GM18870 (cell line): ENCODE measurements around the gene IGFL1.
"Not testable (repeated sequence)": the region's sequence is repeated elsewhere in the genome, so short reads cannot be mapped to it uniquely, and the experiment has no call there.

Experiments
- ATAC-seq: cut with Tn5 transposase; IDR thresholded peaks from one replicate; pipeline ENCODE4 v1.9.1; 2021; ENCODE audit warnings: moderate library complexity; ENCODE audit not compliant: unreplicated experiment

Gene IGFL1

DNA sequence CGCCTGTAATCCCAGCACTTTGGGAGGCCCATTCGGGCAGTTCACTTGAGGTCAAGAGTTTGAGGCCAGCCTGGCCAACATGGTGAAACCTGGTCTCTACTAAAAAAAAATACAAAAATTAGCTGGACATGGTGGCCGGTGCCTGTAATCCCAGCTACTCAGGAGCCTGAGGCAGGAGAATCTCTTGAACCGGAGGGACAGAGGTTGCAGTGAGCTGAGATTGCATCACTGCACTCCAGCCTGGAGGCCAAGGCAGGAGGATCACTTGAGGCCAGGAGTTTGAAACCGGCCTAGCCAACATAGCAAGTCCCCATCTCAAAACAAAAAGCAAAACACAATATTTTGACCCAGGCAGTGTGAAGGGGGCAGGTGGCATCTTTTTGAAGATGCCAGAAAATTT lies 35.3 kb downstream of the IGFL1 start:
- ATAC-seq = not testable (repeated sequence)

GRCh38 chr19:46265217-46265828 lies 35.8 kb downstream of the IGFL1 start:
- no peak for ATAC-seq

DNA sequence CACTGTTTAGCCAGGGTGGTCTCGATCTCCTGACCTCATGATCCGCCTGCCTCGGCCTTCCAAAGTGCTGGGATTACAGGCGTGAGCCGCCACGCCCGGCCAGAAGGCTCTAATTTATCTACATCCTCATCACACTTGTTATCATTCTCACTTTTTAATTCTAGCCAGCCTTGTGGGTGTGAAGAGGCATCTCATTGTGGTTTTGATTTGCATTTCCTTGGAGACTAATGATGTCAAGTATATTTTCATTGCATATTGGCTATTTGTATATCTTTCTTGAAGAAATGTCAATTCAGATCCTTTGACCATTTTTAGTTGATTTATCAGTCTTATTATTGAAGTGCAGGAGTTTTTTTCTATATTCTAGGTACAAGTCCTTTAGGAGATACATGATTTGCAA lies 39.6 kb downstream of the IGFL1 start:
- no peak for ATAC-seq

DNA sequence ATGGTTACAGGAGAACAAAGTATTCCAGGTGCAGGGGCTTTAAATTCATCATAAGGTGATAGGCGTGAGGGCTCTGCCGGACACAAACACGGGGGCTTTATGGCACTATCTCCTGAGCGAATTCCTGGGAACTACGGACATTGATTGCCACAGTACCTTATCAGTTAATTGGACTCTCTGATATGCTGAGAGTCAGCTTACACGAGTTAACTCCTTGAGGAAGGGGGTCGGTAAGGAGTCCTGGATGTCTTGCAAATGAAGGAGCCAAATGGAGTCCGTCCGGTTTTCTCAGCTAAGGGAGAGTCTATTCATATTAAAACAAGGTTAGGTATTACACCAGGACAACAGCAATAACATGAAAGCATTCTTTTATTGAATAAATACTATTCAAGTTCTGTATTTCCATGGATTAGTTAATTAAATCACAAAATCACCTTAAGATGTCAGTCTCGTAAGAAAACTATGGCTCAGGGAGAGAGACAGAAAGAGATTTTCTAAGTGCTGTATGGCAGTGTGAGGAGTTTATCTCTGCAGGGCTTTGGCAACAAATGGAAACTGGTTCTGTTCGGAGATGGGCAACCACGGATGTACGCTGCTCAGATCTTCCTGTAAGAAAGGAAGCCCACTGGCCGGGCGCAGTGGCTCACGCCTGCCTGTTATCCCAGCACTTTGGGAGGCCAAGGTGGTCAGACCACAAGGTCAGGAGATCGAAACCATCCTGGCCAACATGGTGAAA lies 41.1 kb downstream of the IGFL1 start:
- no peak for ATAC-seq

DNA sequence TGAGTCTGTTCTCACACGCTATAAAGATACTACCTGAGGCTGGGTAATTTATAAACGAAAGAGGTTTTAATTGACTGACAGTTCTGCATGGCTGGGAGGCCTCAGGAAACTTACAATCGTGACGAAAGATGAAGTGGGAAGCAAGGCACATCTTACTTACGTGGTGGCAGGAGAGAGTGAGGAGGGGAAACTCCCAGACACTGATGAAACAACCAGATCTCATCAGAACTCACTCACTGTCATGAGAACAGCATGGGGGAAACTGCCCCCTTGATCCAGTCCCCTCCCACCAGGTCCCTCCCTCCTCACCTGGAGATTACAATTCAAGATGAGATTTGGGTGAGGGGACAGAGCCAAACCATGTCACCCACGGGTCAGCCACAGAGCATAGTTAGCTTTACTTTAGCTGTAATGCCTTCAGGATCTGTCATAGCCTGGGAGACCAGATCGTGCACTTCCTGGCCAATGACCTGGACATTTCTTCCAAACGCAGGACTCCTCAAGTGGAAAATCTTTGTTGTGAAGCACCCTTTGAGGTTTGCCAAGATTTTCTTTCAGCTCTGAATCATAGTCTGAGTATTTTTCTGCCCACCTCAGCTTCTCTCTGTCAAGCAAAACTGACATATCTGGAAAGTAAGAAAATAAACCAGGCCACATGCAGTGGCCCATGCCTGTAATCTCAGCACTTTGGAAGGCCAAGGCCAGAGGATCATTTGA lies 42.1 kb downstream of the IGFL1 start:
- ATAC-seq = no peak

- not testable (repeated sequence) for ATAC-seq
These were observed 44.4 kb downstream of the IGFL1 start for GRCh38 chr19:46273931-46274330.

- no peak for ATAC-seq
These were observed 49.6 kb downstream of the IGFL1 start for GRCh38 chr19:46279177-46279576.
